Hepatocyte (in vitro differentiated cells): ENCODE measurements around the gene MAP4K5. TPM values are rescaled to one million over a fixed set of nuclear protein-coding genes. Genes with fewer than 3 reads are reported as not detected.
"Not testable (repeated sequence)": the region's sequence is repeated elsewhere in the genome, so short reads cannot be mapped to it uniquely, and the experiment has no call there.

Experiments
- DNase-seq: peaks from one replicate; pipeline ENCODE4 v3.0.0-alpha.2; 2016; ENCODE audit warnings: low spot score
- H2AFZ ChIP-seq: fragments of 200-600 bp; sonication (generic); 2 replicates; pipeline ENCODE4 v1.6.0; 2016; ENCODE audit warnings: antibody characterized with exemption, mild to moderate bottlenecking
- H3K27ac ChIP-seq: fragments of 200-600 bp; sonication (generic); 2 replicates; pipeline ENCODE4 v1.5.1; 2016; ENCODE audit warnings: mild to moderate bottlenecking
- H3K27me3 ChIP-seq: fragments of 200-600 bp; sonication (generic); 2 replicates; pipeline ENCODE4 v1.6.1; 2016
- H3K36me3 ChIP-seq: fragments of 200-600 bp; sonication (generic); replicated peaks from 2 replicates; pipeline ENCODE4 v1.5.1; 2016; ENCODE audit warnings: low read depth; ENCODE audit not compliant: insufficient read depth
- H3K4me1 ChIP-seq: fragments of 200-600 bp; sonication (generic); 2 replicates; pipeline ENCODE4 v1.5.1; 2016; ENCODE audit warnings: mild to moderate bottlenecking, moderate library complexity; ENCODE audit not compliant: insufficient read depth
- H3K4me2 ChIP-seq: fragments of 200-600 bp; sonication (generic); 2 replicates; pipeline ENCODE4 v1.6.0; 2016
- H3K4me3 ChIP-seq: fragments of 200-600 bp; sonication (generic); 2 replicates; pipeline ENCODE4 v1.5.1; 2016; ENCODE audit warnings: mild to moderate bottlenecking
- H3K79me2 ChIP-seq: fragments of 200-600 bp; sonication (generic); 2 replicates; pipeline ENCODE4 v1.6.0; 2017; ENCODE audit warnings: mild to moderate bottlenecking
- H3K9me2 ChIP-seq: fragments of 200-600 bp; sonication (generic); replicated peaks from 2 replicates; pipeline ENCODE4 v1.6.0; 2017; ENCODE audit warnings: mild to moderate bottlenecking; ENCODE audit not compliant: insufficient read depth
- H3K9me3 ChIP-seq: fragments of 200-600 bp; sonication (generic); 2 replicates; pipeline ENCODE4 v1.5.1; 2016; ENCODE audit warnings: low read depth, mild to moderate bottlenecking
- H4K20me1 ChIP-seq: fragments of 200-600 bp; sonication (generic); 2 replicates; pipeline ENCODE4 v1.6.0; 2016; ENCODE audit warnings: mild to moderate bottlenecking; ENCODE audit not compliant: insufficient read depth, poor library complexity, severe bottlenecking
- EZH2 ChIP-seq: fragments of 200-600 bp; sonication (generic); IDR thresholded peaks from 2 replicates; pipeline ENCODE4 v1.6.1; 2016; ENCODE audit warnings: antibody characterized with exemption, mild to moderate bottlenecking, borderline replicate concordance
- EZH2phosphoT487 ChIP-seq: fragments of 200-600 bp; sonication (generic); IDR thresholded peaks from one replicate; pipeline ENCODE4 v1.6.1; 2018; ENCODE audit warnings: antibody characterized with exemption, mild to moderate bottlenecking, low read depth, moderate library complexity; ENCODE audit not compliant: unreplicated experiment, severe bottlenecking
- WGBS: methylation state at CpG from one replicate; pipeline ENCODE4 v1.1.6; 2016; ENCODE audit warnings: low lambda C conversion rate; ENCODE audit errors: missing lambda C conversion rate; 5-methylcytosine and 5-hydroxymethylcytosine counted together
- polyA plus RNA-seq: library from polyadenylated mRNA; unstranded; fragments of >200 nt; fragmentation: Nextera tagmentation; extraction: Ambion mirVana; gene quantifications from 2 replicates; pipeline ENCODE4 v1.2.1, GENCODE V29; 2016
- total RNA-seq: library from RNA; depleted of rRNA; stranded (reverse); fragments of >200 nt; gene quantifications from 2 replicates; pipeline ENCODE4 v1.2.3, GENCODE V29; 2014
- TF ChIP-seq, protein P1 (sequence below): fragments of 200-600 bp; sonication (generic); IDR thresholded peaks from 2 replicates; pipeline ENCODE4 v1.5.1; 2016; ENCODE audit warnings: antibody characterized with exemption, mild to moderate bottlenecking; ENCODE audit not compliant: poor library complexity

The MAP4K5 gene
- total and polyA plus RNA-seq, 2 experiments from 2014 or later, result 41.0 to 98.6 TPM

DNA sequence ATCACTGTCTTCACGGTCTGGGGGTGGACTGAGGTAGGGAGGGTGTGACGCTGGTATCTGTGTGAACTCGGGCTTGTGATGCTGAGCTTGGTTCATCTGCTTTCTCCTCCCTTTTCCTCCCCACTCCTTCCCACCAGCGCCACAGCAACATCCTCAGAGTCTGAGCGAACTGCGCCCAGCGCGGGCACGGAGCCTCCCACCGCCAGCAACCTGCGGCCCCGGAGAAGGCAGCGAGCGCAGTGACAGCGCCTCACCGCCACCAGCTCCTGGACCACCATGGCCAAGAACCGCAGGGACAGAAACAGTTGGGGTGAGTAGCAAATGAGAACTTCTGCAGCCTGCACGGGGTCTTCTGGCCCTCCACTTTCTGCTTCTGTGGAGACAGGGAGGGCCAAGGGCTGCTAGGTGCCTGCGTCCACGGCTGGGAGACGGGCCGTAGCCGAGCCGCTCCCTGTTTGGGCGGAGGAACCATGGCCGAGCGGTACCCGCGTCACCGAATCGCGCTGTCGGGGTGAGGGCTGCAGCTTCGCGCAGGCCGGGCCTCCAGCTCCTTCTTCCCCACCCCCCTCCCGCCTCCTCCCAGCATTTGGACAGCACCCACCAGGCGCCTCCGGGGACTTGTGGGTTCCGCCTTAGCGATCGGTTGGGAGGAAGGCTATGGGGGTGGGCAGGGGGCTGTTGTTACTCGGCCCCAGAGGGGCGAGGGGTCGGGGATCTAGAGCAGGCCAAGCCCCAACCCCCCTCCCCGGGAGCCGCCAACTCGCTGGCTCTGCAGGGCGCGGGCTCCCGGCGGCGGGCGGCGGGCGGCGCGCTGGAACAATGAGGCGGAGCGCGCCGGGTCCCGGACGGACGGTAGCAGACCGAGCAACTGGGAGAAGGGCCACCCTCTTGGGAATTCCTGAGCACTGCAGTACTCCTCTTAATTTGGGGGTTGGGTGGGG, 27.9 kb upstream of the MAP4K5 start, which contains the start of gene ATL1:
ATL1 (plus strand) TSS at position 156 of the 941 bp plus-strand sequence; CDS start at position 277, 121 bp downstream.
- no peaks in the 10 kb centered on the region for H3K4me1 ChIP-seq
- H3K9me3 ChIP-seq, result no peaks in the 10 kb centered on the region
- no peaks in the 10 kb centered on the region for H3K36me3 ChIP-seq
- no peaks in the 10 kb centered on the region for H4K20me1 ChIP-seq
- H3K79me2 ChIP-seq, result no peaks in the 10 kb centered on the region
- TF ChIP-seq EZH2phosphoT487 (no peak), EZH2 (no peak)
- H3K4me3 ChIP-seq, result peak within 1 kb of the TSS; percentile 94
- peak; percentile 80 for DNase-seq
- peak within 1 kb of the TSS; percentile 98 for H3K4me2 ChIP-seq
- H3K9me2 ChIP-seq, result no peaks in the 10 kb centered on the region
- peak within 1 kb of the TSS; percentile 96 for H2AFZ ChIP-seq
- under 1% methylated on average over 46 of the region's 66 CpGs for WGBS
- peak within 1 kb of the TSS; percentile 80 for H3K27ac ChIP-seq
- peaks cover 61% of the 10 kb centered on the region for H3K27me3 ChIP-seq

DNA sequence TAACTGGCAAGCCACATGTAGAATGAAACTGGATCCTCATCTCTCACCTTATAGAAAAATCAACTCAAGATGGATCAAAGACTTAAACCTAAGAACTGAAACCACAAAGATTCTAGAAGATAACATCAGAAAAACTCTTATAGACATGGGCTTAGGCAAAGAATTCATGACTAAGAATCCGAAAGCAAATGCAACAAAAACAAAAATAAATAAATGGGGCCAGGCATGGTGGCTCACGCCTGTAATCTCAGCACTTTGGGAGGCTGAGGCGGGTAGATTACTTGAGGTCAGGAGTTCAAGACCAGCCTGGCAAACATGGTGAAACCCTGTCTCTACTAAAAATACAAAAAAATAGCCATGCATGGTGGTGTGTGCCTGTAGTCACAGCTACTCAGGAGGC, 20.4 kb upstream of the MAP4K5 start:
- not testable (repeated sequence) for H3K27ac ChIP-seq, DNase-seq, H3K4me1 ChIP-seq, H2AFZ ChIP-seq, H3K36me3 ChIP-seq, H4K20me1 ChIP-seq, H3K4me3 ChIP-seq, H3K9me3 ChIP-seq, H3K4me2 ChIP-seq, H3K79me2 ChIP-seq, H3K9me2 ChIP-seq
- WGBS, result 76% methylated on average over 3 of the region's 3 CpGs
- peaks cover 33% of the 10 kb centered on the region for H3K27me3 ChIP-seq

DNA sequence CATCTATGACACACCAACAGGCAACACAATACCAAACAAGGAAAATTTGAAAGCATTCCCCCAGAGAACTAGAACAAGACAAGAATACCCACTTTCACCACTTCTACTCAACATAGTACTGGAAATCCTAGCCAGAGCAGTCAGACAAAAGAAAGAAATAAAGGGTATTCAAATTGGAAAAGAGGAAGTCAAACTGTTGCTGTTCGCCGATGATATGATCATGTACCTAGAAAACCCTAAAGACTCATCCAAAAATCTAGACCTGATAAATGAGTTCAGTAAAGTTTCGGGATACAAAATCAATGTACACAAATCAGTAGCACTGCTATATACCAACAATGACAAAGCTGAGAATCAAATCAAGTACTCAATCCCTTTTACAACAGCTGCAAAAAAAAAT, 19.5 kb upstream of the MAP4K5 start:
- TF ChIP-seq, protein P1, sequence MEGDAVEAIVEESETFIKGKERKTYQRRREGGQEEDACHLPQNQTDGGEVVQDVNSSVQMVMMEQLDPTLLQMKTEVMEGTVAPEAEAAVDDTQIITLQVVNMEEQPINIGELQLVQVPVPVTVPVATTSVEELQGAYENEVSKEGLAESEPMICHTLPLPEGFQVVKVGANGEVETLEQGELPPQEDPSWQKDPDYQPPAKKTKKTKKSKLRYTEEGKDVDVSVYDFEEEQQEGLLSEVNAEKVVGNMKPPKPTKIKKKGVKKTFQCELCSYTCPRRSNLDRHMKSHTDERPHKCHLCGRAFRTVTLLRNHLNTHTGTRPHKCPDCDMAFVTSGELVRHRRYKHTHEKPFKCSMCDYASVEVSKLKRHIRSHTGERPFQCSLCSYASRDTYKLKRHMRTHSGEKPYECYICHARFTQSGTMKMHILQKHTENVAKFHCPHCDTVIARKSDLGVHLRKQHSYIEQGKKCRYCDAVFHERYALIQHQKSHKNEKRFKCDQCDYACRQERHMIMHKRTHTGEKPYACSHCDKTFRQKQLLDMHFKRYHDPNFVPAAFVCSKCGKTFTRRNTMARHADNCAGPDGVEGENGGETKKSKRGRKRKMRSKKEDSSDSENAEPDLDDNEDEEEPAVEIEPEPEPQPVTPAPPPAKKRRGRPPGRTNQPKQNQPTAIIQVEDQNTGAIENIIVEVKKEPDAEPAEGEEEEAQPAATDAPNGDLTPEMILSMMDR, result no peak
- TF ChIP-seq EZH2phosphoT487 (no peak), EZH2 (no peak)
- H3K4me1 ChIP-seq, result no peaks in the 10 kb centered on the region
- no peak overlapping the region for H2AFZ ChIP-seq
- no peak overlapping the region for H3K4me2 ChIP-seq
- no peak overlapping the region for H3K4me3 ChIP-seq
- WGBS, result 98% methylated on average over 3 of the region's 3 CpGs
- no peaks in the 10 kb centered on the region for H3K9me3 ChIP-seq
- no peak overlapping the region for H3K27ac ChIP-seq
- no peaks in the 10 kb centered on the region for H3K79me2 ChIP-seq
- peaks cover 24% of the 10 kb centered on the region for H3K27me3 ChIP-seq
- H3K36me3 ChIP-seq, result no peaks in the 10 kb centered on the region
- H4K20me1 ChIP-seq, result no peaks in the 10 kb centered on the region
- no peak for DNase-seq
- no peaks in the 10 kb centered on the region for H3K9me2 ChIP-seq

DNA sequence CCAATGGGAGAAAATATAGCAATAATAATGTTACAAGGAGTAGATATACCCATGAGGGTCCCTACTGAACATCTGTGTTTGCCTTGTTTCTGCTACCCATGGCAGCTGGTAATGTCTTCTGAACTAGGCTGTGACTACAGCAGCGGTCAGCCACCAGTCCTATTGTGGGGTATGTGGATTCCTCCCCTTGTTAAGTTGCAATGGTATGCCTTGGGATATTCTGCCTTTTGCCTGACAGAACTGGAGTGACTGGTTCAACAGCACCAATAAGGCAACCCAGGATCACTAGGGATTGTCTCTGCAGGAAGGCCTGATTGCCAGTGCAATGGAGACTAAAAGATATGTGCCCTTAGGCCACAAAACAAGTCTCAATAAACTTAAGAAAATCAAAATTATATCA, 17.9 kb upstream of the MAP4K5 start:
- H3K36me3 ChIP-seq, result no peaks in the 10 kb centered on the region
- H3K9me2 ChIP-seq, result no peaks in the 10 kb centered on the region
- no peaks in the 10 kb centered on the region for H3K4me1 ChIP-seq
- H3K79me2 ChIP-seq, result no peaks in the 10 kb centered on the region
- H3K9me3 ChIP-seq, result no peaks in the 10 kb centered on the region
- 100% methylated on average over 1 of the region's 1 CpG for WGBS
- DNase-seq, result no peak
- TF ChIP-seq EZH2phosphoT487, result no peak
- TF ChIP-seq EZH2, result no peak
- TF ChIP-seq, protein P1, result no peak
- no peak overlapping the region for H3K27ac ChIP-seq
- H3K27me3 ChIP-seq, result peaks cover 8% of the 10 kb centered on the region
- no peak overlapping the region for H3K4me2 ChIP-seq
- H3K4me3 ChIP-seq, result no peak overlapping the region
- H4K20me1 ChIP-seq, result no peaks in the 10 kb centered on the region
- no peak overlapping the region for H2AFZ ChIP-seq
